Ectodermal cell (in vitro differentiated cells): ENCODE results near the gene MMP17.

Source experiments
- H3K27ac ChIP-seq: 2 replicates; pipeline ENCODE4 v1.7.0; 2013; ENCODE audit warnings: mild to moderate bottlenecking, low read depth, low read length; ENCODE audit not compliant: insufficient read depth, poor library complexity, severe bottlenecking
- H3K27me3 ChIP-seq: 2 replicates; pipeline ENCODE4 v1.7.0; 2013; ENCODE audit warnings: mild to moderate bottlenecking, low read length; ENCODE audit not compliant: insufficient read depth, control insufficient read depth, poor library complexity, severe bottlenecking
- H3K36me3 ChIP-seq: one replicate; pipeline ENCODE4 v1.7.0; 2013; ENCODE audit warnings: low read length; ENCODE audit not compliant: control insufficient read depth, insufficient read depth
- H3K4me1 ChIP-seq: one replicate; pipeline ENCODE4 v1.7.0; 2013; ENCODE audit warnings: low read length; ENCODE audit not compliant: control insufficient read depth, insufficient read depth
- H3K4me3 ChIP-seq: 2 replicates; pipeline ENCODE4 v1.7.0; 2013; ENCODE audit warnings: low read depth, low read length, control low read depth; ENCODE audit not compliant: insufficient read depth
- H3K9me3 ChIP-seq: 2 replicates; pipeline ENCODE4 v1.7.0; 2013; ENCODE audit warnings: mild to moderate bottlenecking, low read length, moderate library complexity; ENCODE audit not compliant: control insufficient read depth
- WGBS, 2 experiments: methylation state at CpG; one replicate each; pipeline ENCODE4 v1.1.7; 2013; ENCODE audit warnings: missing lambda C conversion rate in 2 of 2; 5-methylcytosine and 5-hydroxymethylcytosine counted together

MMP17 gene

GRCh38 chr12:131863711-131864396 lies 35.7 kb downstream of the MMP17 start:
- Histone ChIP-seq H3K4me1 (peaks cover 14% of the 10 kb centered on the region), H3K4me3 (no peak overlapping the region), H3K9me3 (no peaks in the 10 kb centered on the region), H3K27ac (no peak overlapping the region), H3K27me3 (no peaks in the 10 kb centered on the region), H3K36me3 (no peaks in the 10 kb centered on the region)
- 82% methylated on average over 24 of the region's 24 CpGs for WGBS, 2 experiments

DNA sequence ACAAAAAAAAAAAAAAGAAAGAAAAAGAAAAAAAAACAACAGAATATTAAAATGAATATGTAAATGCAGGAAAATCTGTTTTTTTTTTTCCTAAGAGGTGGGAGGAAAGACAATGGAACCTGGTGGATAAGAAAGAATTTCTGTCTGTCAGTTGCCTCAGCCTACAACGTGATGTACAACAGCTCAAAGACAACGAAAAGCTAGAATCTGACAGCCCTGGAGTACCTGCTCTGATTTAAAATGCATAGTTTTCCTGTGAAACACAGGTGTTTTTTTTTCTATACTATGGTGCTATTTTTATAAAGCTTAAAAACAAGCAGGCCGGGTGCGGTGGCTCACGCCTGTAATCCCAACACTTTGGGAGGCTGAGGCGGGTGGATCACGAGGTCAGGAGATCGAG lies 36.3 kb downstream of the MMP17 start:
- no peaks in the 10 kb centered on the region for H3K27me3 ChIP-seq
- H3K4me3 ChIP-seq = no peak overlapping the region
- 88 to 92% methylated on average over 8 of the region's 8 CpGs for WGBS, 2 experiments
- H3K27ac ChIP-seq = no peak overlapping the region
- H3K36me3 ChIP-seq = no peaks in the 10 kb centered on the region
- no peaks in the 10 kb centered on the region for H3K9me3 ChIP-seq
- peaks cover 14% of the 10 kb centered on the region for H3K4me1 ChIP-seq

- H3K9me3 ChIP-seq = no peaks in the 10 kb centered on the region
- no peaks in the 10 kb centered on the region for H3K36me3 ChIP-seq
- no peaks in the 10 kb centered on the region for H3K27me3 ChIP-seq
- H3K4me1 ChIP-seq = peaks cover 14% of the 10 kb centered on the region
- no peak overlapping the region for H3K27ac ChIP-seq
- 94 to 96% methylated on average over 20 of the region's 20 CpGs for WGBS, 2 experiments
- no peak overlapping the region for H3K4me3 ChIP-seq
These were observed 37.1 kb downstream of the MMP17 start for GRCh38 chr12:131865180-131865875.

DNA sequence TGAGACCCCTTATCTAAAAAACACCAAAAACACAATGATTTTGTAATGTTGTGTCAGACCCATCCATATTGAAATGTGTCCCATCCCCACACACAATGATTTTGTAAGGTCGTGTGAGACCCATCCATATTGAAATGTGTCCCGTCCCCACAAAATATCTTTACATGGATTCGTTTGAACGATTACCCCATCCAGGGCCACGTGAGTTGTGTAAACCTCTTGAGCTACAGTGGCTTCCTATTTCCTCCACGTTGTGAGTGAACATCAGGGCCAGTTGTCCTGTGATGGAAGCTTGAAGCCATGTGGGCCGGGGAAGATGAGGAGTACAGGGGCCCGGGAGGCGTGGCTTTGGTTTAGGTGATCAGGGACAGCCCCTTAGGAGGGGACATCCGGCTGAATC lies 39.3 kb downstream of the MMP17 start:
- H3K4me1 ChIP-seq = peaks cover 9% of the 10 kb centered on the region
- WGBS, 2 experiments = 91% methylated on average over 10 of the region's 10 CpGs
- H3K4me3 ChIP-seq = no peak overlapping the region
- no peaks in the 10 kb centered on the region for H3K36me3 ChIP-seq
- H3K27ac ChIP-seq = no peak overlapping the region
- no peaks in the 10 kb centered on the region for H3K9me3 ChIP-seq
- H3K27me3 ChIP-seq = no peaks in the 10 kb centered on the region

DNA sequence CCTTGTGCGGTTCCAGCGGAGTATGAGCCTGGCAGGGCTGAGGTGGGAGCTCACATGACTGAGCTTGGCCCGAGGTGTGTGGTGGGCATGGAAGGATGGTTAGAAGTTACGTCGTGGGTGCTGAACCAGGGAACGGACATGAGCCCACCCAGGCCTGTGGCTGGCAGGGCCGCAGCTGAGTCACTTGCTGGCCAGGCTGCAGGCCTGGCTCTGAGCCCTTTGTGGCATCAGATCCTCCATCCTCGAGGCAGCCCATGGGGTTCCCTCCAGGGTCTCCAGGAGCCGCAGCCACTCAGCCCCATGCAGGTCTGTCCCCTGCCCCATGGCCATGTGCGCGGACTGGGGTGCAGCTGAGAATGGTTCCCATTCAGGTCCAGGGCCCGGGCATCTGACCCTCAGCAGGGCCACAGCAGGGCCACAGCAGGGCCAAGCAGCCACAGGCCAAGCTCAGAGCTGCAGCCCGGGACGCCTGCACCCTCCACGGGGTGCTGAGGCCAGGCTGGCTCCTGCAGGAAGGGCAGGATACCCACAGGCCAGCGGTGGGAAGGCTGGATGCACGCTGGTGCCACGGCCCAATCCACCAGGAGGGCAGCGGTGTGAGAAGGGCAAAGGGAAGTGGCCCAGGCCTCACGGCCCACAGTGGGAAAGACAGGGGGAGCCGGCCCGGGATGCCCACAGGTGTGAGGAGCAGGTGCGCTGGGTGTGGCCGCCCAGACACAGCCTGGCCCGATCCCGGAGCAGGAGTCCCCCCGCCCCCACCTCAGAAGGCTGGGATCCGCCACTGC lies 39.9 kb downstream of the MMP17 start:
- Histone ChIP-seq H3K36me3 (no peaks in the 10 kb centered on the region), H3K27ac (no peak overlapping the region), H3K27me3 (no peaks in the 10 kb centered on the region), H3K4me1 (peaks cover 4% of the 10 kb centered on the region), H3K9me3 (no peaks in the 10 kb centered on the region), H3K4me3 (no peak overlapping the region)
- 92% methylated on average over 28 of the region's 28 CpGs for WGBS, 2 experiments

DNA sequence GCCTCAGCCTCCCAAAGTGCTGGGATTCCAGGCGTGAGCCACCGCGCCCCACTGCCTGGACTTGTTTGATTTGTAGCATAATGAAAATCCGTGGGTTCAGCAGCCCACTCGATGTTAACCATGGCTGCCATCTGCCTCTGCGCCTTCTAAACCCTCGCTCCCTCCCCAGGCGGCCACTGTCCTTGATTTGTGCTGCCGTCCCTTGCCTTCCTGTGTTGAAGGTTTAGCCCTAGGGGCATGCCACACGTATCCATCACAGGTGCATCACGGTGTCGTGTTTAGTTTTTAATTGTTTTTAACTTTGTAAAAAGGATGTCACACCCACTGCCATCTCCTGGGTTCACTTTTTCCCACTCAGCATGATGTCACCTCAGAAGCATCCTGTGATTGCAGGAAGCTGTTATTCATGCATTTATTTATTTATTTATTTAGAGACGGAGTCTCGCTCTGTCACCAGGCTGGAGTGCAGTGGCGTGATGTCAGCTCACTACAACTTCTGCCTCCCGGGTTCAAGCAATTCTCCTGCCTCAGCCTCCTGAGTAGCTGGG lies 41.8 kb downstream of the MMP17 start:
- no peaks in the 10 kb centered on the region for H3K36me3 ChIP-seq
- WGBS, 2 experiments = 82 to 90% methylated on average over 16 of the region's 16 CpGs

DNA sequence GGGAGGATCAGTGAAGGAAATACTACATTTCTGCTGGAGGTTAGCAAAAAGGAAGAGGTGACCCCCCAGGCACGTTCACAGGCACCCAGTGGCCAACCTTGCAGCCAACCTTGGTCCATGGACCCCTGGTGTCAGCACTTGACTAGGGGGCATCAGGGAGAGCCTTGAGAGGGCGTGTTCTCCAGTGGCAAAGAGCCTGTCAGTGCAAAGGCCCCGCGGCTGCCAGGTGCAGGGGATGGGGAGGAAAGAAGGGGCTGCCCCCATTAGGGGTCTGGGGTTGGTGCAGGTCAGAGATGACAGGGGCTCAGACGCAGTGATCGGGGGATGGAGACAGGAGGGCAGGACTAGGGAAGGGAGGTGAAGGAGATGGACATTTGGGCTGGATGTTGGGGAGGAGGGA lies 43.5 kb downstream of the MMP17 start:
- Histone ChIP-seq H3K27ac (no peak overlapping the region), H3K27me3 (no peaks in the 10 kb centered on the region), H3K4me3 (no peak overlapping the region), H3K36me3 (no peaks in the 10 kb centered on the region), H3K4me1 (no peaks in the 10 kb centered on the region), H3K9me3 (no peaks in the 10 kb centered on the region)
- 94 to 95% methylated on average over 6 of the region's 6 CpGs for WGBS, 2 experiments

More for the DNA sequence above, 41.8 kb downstream of the MMP17 start:
- Histone ChIP-seq H3K4me1 (no peaks in the 10 kb centered on the region), H3K27ac (no peak overlapping the region), H3K9me3 (no peaks in the 10 kb centered on the region), H3K4me3 (no peak overlapping the region), H3K27me3 (no peaks in the 10 kb centered on the region)

GRCh38 chr12:131872154-131873051 lies 44.2 kb downstream of the MMP17 start:
- Histone ChIP-seq H3K9me3 (no peaks in the 10 kb centered on the region), H3K27ac (no peak overlapping the region), H3K4me1 (no peaks in the 10 kb centered on the region), H3K27me3 (no peaks in the 10 kb centered on the region), H3K4me3 (no peak overlapping the region), H3K36me3 (no peaks in the 10 kb centered on the region)
- WGBS, 2 experiments = 82 to 86% methylated on average over 21 of the region's 21 CpGs

DNA sequence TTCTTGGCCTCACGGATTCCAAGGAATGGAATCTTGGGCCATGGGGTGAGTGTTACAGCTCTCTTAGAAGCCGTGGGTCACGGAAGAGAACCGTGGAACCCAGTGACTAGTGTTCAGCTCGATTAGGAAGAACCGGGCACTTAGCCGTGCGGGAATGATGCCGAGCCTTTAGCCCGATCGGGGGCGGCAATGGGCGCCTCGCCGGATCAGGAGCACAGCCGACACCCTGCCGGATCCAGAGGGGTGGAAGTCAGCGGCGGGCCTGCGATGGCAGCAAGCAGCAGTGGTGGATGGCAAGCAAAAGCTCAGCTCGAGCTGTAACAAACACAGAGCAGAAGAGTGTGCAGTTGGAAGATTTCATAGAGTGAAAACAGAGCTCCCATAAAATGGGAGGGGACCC lies 45.1 kb downstream of the MMP17 start:
- 94 to 96% methylated on average over 21 of the region's 21 CpGs for WGBS, 2 experiments
- H3K27me3 ChIP-seq = no peaks in the 10 kb centered on the region
- H3K4me3 ChIP-seq = no peak overlapping the region
- H3K27ac ChIP-seq = no peak overlapping the region
- H3K9me3 ChIP-seq = no peaks in the 10 kb centered on the region
- H3K4me1 ChIP-seq = no peaks in the 10 kb centered on the region
- H3K36me3 ChIP-seq = no peaks in the 10 kb centered on the region
